GM18517 (cell line): ENCODE data around the gene OSGIN1.
"Not testable (repeated sequence)": the region's sequence is repeated elsewhere in the genome, so short reads cannot be mapped to it uniquely, and the experiment has no call there.

ENCODE experiments used
- ATAC-seq: cut with Tn5 transposase; IDR thresholded peaks from one replicate; pipeline ENCODE4 v1.9.1; 2021; ENCODE audit warnings: mild to moderate bottlenecking, moderate library complexity; ENCODE audit not compliant: unreplicated experiment

Gene OSGIN1

GRCh38 chr16:83940119-83940518 lies 12.9 kb upstream of the OSGIN1 start:
- ATAC-seq: no peak

- ATAC-seq: no peak
Measured at GRCh38 chr16:83940630-83941378, 12.2 kb upstream of the OSGIN1 start.

- not testable (repeated sequence) for ATAC-seq
Measured at GRCh38 chr16:83941546-83941945, 11.5 kb upstream of the OSGIN1 start.

- ATAC-seq: no peak
Measured at GRCh38 chr16:83942074-83942473, 11.0 kb upstream of the OSGIN1 start.

GRCh38 chr16:83942815-83943515 lies 10.1 kb upstream of the OSGIN1 start:
- no peak for ATAC-seq

- no peak for ATAC-seq
Measured at GRCh38 chr16:83943516-83944050, 9.5 kb upstream of the OSGIN1 start.

- no peak for ATAC-seq
Measured at GRCh38 chr16:83945587-83945986, 7.5 kb upstream of the OSGIN1 start.

DNA sequence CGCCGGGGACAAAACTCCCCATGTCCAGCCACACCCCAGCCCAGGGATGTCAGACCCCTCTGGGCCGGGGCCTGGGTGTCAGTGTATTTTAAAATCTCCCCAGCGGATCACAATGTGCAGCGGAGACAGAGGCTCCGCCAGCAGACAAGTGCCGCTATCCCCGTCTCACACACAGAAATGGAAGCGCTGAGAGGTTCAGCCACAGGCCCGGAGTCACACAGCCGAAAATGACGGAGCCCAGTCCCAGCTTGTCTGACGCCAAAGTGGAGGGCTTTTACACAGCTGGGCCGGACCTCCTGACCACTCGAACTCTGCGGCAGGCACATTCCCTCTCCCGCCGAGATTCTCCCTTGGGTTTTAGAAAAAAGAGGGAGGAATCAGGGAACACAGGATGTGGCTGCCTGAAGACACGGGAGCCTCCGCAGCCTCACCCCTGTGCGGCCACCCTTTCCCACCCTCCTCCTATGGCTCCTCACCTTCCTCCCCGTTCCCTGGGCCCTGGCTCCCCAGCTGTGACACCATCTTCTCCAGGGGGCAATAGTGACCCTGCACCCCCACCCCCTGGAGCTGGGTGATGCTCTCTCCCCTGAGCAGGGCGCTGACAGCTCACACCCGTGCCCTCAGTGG lies 6.8 kb upstream of the OSGIN1 start:
- ATAC-seq: no peak

- no peak for ATAC-seq
Measured at GRCh38 chr16:83946781-83947566, 6.1 kb upstream of the OSGIN1 start.

DNA sequence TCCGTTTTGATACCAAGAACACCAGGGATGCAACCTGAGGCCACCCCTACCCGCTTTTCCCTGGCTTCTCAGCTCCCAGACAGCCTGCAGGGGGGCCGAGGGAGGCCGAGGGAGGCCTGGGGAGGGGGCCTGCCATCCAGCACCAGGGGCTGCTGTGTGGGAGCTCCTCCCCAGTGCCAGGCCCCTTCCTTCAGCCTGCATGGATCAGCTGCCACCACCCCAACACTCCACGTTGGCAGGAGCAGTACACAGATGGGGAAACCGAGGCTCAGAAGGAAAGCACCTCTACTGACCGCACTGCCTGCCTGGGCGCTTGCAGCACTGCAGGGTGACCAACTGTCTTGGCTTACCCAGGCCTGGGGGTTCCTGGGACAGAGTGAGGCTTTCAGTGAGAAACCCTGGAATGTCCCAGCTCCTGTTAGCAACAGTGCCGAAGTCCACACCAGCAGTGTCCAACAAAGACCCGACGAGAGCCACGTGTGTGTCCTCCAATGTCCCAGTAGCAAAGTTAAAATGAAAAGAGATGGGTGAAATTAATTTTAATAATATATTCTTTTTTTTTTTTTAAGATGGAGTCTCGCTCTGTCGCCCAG lies 5.3 kb upstream of the OSGIN1 start:
- ATAC-seq: no peak

DNA sequence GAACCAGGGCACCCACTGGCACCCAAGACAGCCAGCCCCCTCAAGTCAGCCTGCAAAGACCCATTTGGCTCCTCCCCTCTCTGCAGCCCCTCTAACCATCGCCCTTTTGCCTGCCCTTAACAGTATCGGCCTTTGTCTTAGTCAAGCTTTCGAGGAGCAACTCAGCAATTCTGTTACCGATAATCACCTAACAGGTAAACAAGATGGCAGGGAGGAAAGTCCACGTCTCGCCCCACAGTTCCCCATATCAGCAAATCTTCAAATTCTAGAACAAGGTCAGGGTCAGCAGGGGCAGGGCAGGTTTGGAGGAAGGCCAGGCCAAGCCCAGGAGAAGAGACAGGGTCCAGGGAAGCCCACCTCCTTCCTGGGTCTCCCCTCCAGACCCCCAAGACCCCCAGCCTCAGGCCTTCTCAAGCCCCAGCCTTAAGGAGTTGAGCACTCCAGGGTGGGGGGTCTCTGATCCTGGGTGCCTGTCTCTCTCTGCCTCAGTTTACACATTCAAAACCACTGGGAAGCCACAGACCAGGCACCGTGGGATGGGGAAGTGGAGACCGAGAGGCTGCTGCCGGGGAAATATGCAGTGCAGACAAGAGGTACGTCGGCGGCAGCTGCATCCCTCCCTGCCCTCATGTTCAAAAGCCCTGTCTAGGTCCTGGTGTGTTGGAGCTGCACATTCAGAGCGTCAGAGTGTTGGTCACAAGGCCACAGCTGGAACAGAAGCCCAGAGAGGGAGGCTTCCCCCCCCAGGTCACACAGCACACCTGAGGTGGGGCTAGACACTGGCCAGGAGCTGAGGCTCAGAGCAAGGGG lies 3.9 kb upstream of the OSGIN1 start:
- ATAC-seq: no peak

- no peak for ATAC-seq
Measured at GRCh38 chr16:83949724-83950001, 3.4 kb upstream of the OSGIN1 start.

GRCh38 chr16:83950862-83951399 lies 2.1 kb upstream of the OSGIN1 start:
- ATAC-seq: not testable (repeated sequence)

- ATAC-seq: no peak
Measured at GRCh38 chr16:83951544-83951943, 1.5 kb upstream of the OSGIN1 start.

- peak; percentile 20 for ATAC-seq
Measured at GRCh38 chr16:83952587-83952939, 477 bp upstream of the OSGIN1 start.

DNA sequence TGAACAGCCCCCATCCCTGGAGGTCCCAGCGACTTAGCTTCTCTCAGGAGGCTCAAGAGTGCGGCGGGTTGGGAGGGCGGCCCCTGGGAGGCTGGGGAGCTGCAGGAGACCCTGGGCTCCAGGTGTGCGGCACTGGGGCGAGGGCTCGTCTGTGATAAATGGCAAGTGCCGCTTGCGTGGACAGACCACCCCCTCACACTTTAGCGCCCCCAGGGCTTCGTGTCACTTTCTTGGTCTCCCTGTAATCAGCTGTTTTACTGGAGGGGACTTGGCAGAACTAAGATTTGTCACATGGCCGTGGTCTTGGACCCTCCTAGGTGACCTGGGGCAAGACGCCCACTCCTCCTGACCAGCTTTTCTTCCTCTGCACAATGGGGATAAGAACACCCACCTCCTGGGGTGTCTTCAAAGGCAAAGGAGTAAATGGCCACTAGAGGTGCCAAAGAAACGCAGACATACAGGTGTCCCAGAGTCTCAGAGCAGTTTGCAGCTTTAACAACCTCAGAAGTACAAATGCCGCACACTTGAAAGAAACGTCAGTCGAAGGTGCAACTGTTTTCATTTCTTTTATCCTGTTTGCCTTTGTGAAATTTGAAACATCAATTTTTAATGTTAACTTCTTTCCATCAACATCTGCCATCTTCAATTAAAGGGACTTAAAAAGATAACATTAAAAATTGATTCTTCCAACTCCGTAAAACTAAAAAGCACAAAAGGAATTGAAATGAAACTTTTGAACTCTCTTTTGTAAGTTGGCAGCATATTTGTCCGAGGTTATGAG lies 946 bp downstream of the OSGIN1 start:
- ATAC-seq: no peak

DNA sequence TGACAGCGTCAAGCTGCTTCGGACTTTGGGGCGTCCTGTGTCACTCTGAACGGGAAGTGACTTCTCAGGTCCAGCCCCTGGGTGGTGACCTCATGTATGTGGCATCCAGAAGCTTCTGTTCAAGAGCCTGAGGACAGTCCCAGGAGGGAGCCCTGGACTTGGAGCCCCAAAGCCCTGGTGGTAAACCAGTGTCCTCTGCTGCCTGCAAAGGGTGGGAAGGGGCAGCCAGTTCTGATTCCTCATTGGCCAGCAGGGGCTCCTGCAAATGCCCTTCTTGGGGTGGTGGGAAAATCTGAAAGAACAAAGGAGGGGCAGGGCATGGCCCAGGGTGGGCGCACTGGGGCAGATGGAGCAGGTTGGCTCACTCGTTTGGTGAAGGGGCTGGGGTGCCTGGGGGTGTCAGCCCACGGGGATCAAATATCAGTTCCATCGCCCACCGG lies 1.6 kb downstream of the OSGIN1 start:
- no peak for ATAC-seq

DNA sequence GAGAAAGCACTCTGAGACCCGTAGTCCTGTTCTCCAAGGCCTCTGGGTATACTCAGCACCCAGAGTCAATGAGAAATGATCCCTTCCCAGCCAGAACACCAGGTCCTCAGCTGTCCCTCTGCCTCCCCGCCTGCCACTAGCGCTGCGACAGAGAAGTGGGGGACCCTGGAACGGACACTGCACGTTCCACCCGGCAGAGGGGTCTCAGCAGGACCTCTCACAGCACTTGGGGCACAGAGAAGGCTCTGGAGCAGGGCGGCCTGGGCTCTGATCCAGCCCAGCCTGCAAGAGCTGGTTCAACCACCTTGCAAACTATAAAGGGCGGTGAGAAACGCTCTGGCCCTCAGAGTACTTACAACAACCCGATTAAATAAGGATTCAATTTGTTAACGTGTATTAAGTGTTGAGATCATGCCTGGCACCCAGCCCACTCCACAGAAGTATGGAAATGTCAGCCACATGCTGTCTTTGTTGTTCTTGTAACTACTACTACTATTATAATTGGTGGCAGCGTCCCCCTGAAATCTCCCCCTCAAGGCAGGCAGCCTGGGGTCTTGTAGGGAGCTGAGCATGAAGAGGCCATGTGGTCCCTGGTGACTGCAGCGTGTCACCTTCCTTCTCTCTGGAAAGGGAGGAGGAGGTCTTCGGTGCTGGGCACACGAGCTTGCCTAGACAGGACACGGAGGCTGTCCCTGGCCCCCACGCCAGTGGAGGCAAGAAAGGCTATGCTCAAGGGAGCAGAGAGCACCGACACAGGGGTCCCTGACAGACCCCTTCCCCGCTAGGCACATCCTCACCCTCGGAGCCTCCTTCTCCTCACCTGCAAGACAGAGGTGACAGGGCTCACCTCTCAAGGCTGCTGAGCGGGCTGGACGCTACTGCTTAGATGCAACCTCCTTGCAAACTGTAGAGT lies 2.4 kb downstream of the OSGIN1 start:
- ATAC-seq: no peak
